A673 (cell line): ENCODE data around the gene MS4A10.

Experiments
- EZH2 ChIP-seq: fragments of 200-600 bp; sonication (generic); IDR thresholded peaks from 2 replicates; pipeline ENCODE4 v1.6.1; 2017; ENCODE audit warnings: borderline replicate concordance, low read depth, mild to moderate bottlenecking, mixed read lengths, antibody characterized with exemption, low read length; ENCODE audit not compliant: poor library complexity, severe bottlenecking
- TF ChIP-seq, protein P1 (sequence below): fragments of 300-800, 200-600 bp; sonication (generic); conservative IDR thresholded peaks from 2 replicates; pipeline ENCODE4 v1.5.1; 2017; ENCODE audit warnings: low read depth, mild to moderate bottlenecking, antibody characterized with exemption, low read length, moderate library complexity, mixed read lengths

DNA sequence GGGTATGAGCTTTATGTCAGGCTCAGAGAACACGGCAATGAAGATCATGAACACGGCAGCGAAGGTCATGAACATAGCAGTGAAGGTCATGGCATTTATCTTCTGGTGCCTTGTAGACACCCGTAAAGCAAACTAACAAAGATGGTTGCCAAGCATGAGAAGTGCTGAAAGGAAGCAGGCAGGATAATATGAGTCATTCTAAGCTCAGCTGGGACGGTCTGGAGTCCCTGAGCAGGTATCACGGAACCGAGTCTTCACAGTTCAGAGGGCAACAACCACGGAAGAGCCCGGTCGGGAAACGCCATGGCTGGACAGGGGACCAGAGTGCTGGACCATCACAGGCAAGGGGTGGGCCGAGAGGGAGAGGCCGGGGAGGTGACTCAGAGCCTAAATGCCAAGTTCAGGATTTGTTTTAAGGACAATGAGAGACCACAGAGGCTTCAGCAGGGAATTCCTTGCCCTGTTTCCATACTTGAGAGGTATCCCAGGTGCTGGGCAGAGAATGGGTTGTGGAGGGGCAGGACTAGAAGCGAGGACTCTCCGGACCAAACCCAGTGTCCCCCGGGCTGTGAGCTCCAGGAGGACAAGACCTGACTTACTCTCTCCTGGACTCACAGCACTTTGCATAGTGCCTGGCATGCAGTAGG, 13.1 kb upstream of the MS4A10 start:
- no peak for TF ChIP-seq EZH2
- TF ChIP-seq, protein P1, sequence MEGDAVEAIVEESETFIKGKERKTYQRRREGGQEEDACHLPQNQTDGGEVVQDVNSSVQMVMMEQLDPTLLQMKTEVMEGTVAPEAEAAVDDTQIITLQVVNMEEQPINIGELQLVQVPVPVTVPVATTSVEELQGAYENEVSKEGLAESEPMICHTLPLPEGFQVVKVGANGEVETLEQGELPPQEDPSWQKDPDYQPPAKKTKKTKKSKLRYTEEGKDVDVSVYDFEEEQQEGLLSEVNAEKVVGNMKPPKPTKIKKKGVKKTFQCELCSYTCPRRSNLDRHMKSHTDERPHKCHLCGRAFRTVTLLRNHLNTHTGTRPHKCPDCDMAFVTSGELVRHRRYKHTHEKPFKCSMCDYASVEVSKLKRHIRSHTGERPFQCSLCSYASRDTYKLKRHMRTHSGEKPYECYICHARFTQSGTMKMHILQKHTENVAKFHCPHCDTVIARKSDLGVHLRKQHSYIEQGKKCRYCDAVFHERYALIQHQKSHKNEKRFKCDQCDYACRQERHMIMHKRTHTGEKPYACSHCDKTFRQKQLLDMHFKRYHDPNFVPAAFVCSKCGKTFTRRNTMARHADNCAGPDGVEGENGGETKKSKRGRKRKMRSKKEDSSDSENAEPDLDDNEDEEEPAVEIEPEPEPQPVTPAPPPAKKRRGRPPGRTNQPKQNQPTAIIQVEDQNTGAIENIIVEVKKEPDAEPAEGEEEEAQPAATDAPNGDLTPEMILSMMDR, result no peak
